Stimulated activated CD4-positive, alpha-beta T cell treated with anti-CD3 and anti-CD28 coated beads, Interleukin-15, amount 100 ng/mL, for 24 hours (primary cell): ENCODE results near the gene DPP9.

Experiments used
- DNase-seq: peaks from one replicate; pipeline ENCODE4 v3.0.0-alpha.2; 2020

Gene DPP9

GRCh38 chr19:4653793-4654436 lies 69.7 kb downstream of the DPP9 start:
- DNase-seq: no peak

GRCh38 chr19:4652075-4652474 lies 71.6 kb downstream of the DPP9 start:
- DNase-seq: no peak

- DNase-seq: no peak
Observed at GRCh38 chr19:4650159-4650558, 73.5 kb downstream of the DPP9 start.

- no peak for DNase-seq
Observed at GRCh38 chr19:4649392-4650047, 74.1 kb downstream of the DPP9 start.

GRCh38 chr19:4647676-4648644 lies 75.7 kb downstream of the DPP9 start:
- DNase-seq: no peak

GRCh38 chr19:4645718-4646117 lies 77.9 kb downstream of the DPP9 start:
- DNase-seq: no peak

- no peak for DNase-seq
Observed at GRCh38 chr19:4642625-4643024, 81.0 kb downstream of the DPP9 start.

- no peak for DNase-seq
Observed at GRCh38 chr19:4641132-4641531, 82.5 kb downstream of the DPP9 start.

- DNase-seq: no peak
Observed at GRCh38 chr19:4640247-4641000, 83.2 kb downstream of the DPP9 start.

GRCh38 chr19:4639531-4640246 lies 84.0 kb downstream of the DPP9 start:
- no peak for DNase-seq

GRCh38 chr19:4638828-4639530 lies 84.7 kb downstream of the DPP9 start, which contains the start of gene TNFAIP8L1:
Gene TNFAIP8L1 (plus strand): TSS chr19:4639516. CDS start chr19:4651870, 12,354 bp downstream.
- peak; percentile 99 for DNase-seq

GRCh38 chr19:4638317-4638716 lies 85.3 kb downstream of the DPP9 start:
- no peak for DNase-seq

GRCh38 chr19:4636761-4637160 lies 86.9 kb downstream of the DPP9 start:
- no peak for DNase-seq

GRCh38 chr19:4636151-4636717 lies 87.4 kb downstream of the DPP9 start:
- peak; percentile 86 for DNase-seq

GRCh38 chr19:4635754-4636116 lies 87.9 kb downstream of the DPP9 start:
- DNase-seq: no peak

- DNase-seq: peak; percentile 66
Observed at GRCh38 chr19:4633140-4633967, 90.3 kb downstream of the DPP9 start.
